Measurements from ENCODE around the gene TMEM98. TPM values are rescaled to one million over a fixed set of nuclear protein-coding genes. Genes with fewer than 3 reads are reported as not detected.
A peak's percentile ranks its signal among the peaks of the same experiment; 100 is the strongest.
"Not testable (repeated sequence)": the region's sequence is repeated elsewhere in the genome, so short reads cannot be mapped to it uniquely, and the experiment has no call there.

Gene TMEM98
- total and polyA plus RNA-seq, 10 donors: 5.4 to 41.1 (median 14.5) TPM

DNA sequence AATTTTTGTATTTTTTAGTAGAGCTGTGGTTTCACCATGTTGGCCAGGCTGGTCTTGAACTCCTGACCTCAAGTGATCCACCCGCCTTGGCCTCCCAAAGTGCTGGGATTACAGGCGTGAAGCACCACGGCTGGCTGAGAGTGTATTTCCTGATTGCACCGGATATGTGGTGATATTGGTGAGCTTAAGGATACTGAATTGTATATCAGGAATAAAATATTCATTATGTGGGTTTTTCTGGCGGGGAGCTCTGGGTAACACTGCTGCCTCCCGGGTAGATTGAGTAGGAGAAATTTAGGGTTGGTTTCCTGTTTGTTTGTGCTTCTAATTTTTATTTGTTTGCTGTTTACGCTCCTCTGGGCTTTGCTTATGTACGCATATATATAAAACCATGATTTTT is 7.7 kb upstream of the TMEM98 start:
- 60 to 78% (median 68%) methylated on average over 8 of the region's 8 CpGs for WGBS, 5 donors
- intact Hi-C loops (cut with DNase I; ENCODE audit: low total_unique reads): no loop called here
- Histone ChIP-seq H3K4me3 (no peak overlapping the region), H3K4me1 (no peaks in the 10 kb centered on the region), H3K27me3 (replicated peaks in 1 of 7) (no peaks in the 10 kb centered on the region), H3K9me3 (no peaks in the 10 kb centered on the region), H3K27ac (no peak overlapping the region), H3K36me3 (no peaks in the 10 kb centered on the region)
- no peak for DNase-seq
- no peak for TF ChIP-seq CTCF (IDR thresholded peaks at IDR 0.05 in 8 of 11, conservative IDR thresholded peaks at IDR 0.05 in 3 of 11)
- TF ChIP-seq POLR2AphosphoS5 (IDR thresholded peaks at IDR 0.05): no peak
- TF ChIP-seq POLR2A (IDR thresholded peaks at IDR 0.05): no peak

DNA sequence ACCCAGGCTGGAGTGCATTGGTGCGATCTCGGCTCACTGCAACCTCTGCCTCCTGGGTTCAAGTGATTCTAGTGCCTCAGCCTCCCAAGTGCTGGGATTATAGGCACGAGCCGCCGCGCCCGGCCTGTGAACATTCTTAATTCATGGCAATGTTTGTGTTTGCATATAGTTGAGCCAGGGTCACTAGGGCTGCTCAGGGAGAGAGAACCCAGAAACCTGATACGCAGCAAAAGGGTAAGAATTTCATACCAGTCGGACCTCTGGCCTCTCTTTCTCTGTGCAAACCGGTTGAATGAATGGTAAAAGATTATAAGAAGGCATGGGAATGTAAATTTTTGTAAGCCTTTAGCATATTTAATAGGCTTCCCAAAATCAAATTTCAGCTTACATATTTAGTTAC is 6.9 kb upstream of the TMEM98 start:
- DNase-seq: no peak
- no peaks in the 10 kb centered on the region for H3K36me3 ChIP-seq
- no peak for TF ChIP-seq POLR2A (IDR thresholded peaks at IDR 0.05)
- no peak for TF ChIP-seq CTCF (IDR thresholded peaks at IDR 0.05 in 8 of 11, conservative IDR thresholded peaks at IDR 0.05 in 3 of 11)
- no peak for TF ChIP-seq POLR2AphosphoS5 (IDR thresholded peaks at IDR 0.05)
- 87 to 98% (median 96%) methylated on average over 10 of the region's 10 CpGs for WGBS, 5 donors
- peaks cover 0 to 6% (median 0%) of the 10 kb centered on the region in 7 donors for H3K27me3 ChIP-seq (replicated peaks in 1 of 7)
- no peaks in the 10 kb centered on the region for H3K4me1 ChIP-seq
- H3K9me3 ChIP-seq: no peaks in the 10 kb centered on the region
- intact Hi-C loops (cut with DNase I; ENCODE audit: low total_unique reads): no loop called here
- H3K4me3 ChIP-seq: no peak overlapping the region
- H3K27ac ChIP-seq: no peak overlapping the region

DNA sequence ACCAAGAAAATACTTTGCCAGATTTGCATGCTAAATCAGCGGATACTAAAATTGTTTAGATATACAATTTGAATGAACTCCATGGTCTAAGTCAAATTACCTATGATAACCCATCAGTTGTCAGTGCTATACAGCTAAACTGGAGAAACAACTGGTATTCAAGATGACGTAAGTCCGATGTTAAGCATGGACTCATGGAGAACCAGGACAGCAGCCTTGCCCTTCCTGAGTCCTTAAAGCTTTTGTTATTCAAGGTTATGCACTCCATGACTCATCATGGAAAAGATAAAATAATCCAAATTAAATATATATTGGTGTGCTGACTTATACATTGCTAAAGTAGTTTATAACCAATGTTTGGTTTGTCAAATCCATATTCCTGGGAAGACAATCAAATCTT is 4.0 kb upstream of the TMEM98 start:
- 70 to 95% (median 88%) methylated on average over 3 of the region's 3 CpGs for WGBS, 5 donors
- H3K27ac ChIP-seq; H3K9me3 ChIP-seq; intact Hi-C loops (cut with DNase I; ENCODE audit: low total_unique reads); DNase-seq; H3K4me3 ChIP-seq; H3K36me3 ChIP-seq: not testable (repeated sequence)
- peaks cover 0 to 34% (median 14%) of the 10 kb centered on the region in 7 donors for H3K27me3 ChIP-seq (replicated peaks in 1 of 7)
- peaks cover 0 to 17% (median 14%) of the 10 kb centered on the region in 6 donors for H3K4me1 ChIP-seq

GRCh38 chr17:32926183-32926582 is 1.8 kb upstream of the TMEM98 start:
- no peak for DNase-seq
- Histone ChIP-seq H3K4me3 (no peak overlapping the region), H3K27me3 (replicated peaks in 1 of 7) (peaks cover 0 to 49% (median 14%) of the 10 kb centered on the region in 7 donors), H3K9me3 (no peaks in the 10 kb centered on the region), H3K36me3 (no peaks in the 10 kb centered on the region), H3K4me1 (peaks cover 0 to 20% (median 14%) of the 10 kb centered on the region in 6 donors), H3K27ac (no peak overlapping the region)
- TF ChIP-seq CTCF (IDR thresholded peaks at IDR 0.05 in 8 of 11, conservative IDR thresholded peaks at IDR 0.05 in 3 of 11): no peak
- intact Hi-C loops (cut with DNase I; ENCODE audit: low total_unique reads): no loop called here
- 90 to 96% (median 94%) methylated on average over 5 of the region's 5 CpGs for WGBS, 5 donors

DNA sequence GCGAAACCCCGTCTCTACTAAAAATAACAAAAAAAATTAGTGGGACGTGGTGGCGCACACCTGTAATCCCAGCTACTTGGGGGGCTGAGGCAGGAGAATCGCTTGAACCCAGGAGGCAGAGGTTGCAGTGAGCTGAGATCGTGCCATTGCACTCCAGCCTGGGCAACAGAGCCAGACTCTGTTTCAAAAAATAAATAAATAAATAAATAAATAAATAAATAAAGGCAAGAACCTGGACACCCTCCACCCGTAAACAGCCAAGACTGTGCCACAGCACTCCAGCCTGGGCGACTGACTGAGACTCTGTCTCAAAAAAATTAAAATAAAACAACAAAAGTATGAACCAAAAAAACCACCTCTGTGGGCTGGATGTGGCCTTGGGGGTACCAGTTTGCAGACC is 1.2 kb upstream of the TMEM98 start:
- Histone ChIP-seq H3K27me3 (replicated peaks in 1 of 7) (peaks cover 0 to 55% (median 14%) of the 10 kb centered on the region in 7 donors), H3K4me1 (peaks cover 0 to 20% (median 14%) of the 10 kb centered on the region in 6 donors), H3K4me3 (peak overlapping the region in 1 of 8 donors; percentile 75)
- H3K27ac ChIP-seq; H3K36me3 ChIP-seq; DNase-seq; H3K9me3 ChIP-seq; intact Hi-C loops (cut with DNase I; ENCODE audit: low total_unique reads): not testable (repeated sequence)
- 91 to 99% (median 93%) methylated on average over 8 of the region's 8 CpGs for WGBS, 5 donors

Measured in spleen (tissue), 11 donors.